GM12878 (cell line): ENCODE measurements around the gene LINGO1. TPM values are rescaled to one million over a fixed set of nuclear protein-coding genes. Genes with fewer than 3 reads are reported as not detected.

Experiments
- ATAC-seq: fragments of 200-7000 bp; cut with Tn5 transposase; 3 replicates; pipeline ENCODE4 v1.9.1; 2020; ENCODE audit warnings: mild to moderate bottlenecking, moderate library complexity
- BruUV-seq: library from RNA; stranded (reverse); fragments of 400-500 nt; replicated peaks from 2 replicates; lab custom pipeline; 2021; lab: Mats Ljungman, UMichigan
- CTCF ChIA-PET: fragments of 300-600 bp; sonication (Branson Sonifier 250); formaldehyde crosslinking; extraction: SDS; loops from one replicate; lab custom pipeline; 2021; ENCODE audit warnings: inconsistent platforms; lab: Yijun Ruan, JAX
- POLR2A ChIA-PET: fragments of 350-600 bp; formaldehyde crosslinking; extraction: SDS; loops from one replicate; lab custom pipeline; 2021; ENCODE audit warnings: inconsistent platforms; lab: Charles Lee
- RAD21 ChIA-PET: fragments of 300-600 bp; sonication (Branson Sonifier 250); formaldehyde crosslinking; loops from one replicate; lab custom pipeline; 2023; ENCODE audit warnings: antibody characterized with exemption; ENCODE audit not compliant: unreplicated experiment; lab: Charles Lee
- SMC1A ChIA-PET: fragments of 300-600 bp; sonication (Branson Sonifier 250); formaldehyde crosslinking; loops from one replicate; lab custom pipeline; 2023; ENCODE audit not compliant: unreplicated experiment, uncharacterized antibody; lab: Charles Lee
- DNase-seq: peaks from one replicate; pipeline ENCODE4 v3.0.0-alpha.2; 2011; ENCODE audit warnings: low read depth, low spot score
- FAIRE-seq: peaks from 3 replicates; lab custom pipeline; 2011; peaks lifted over from hg19 to GRCh38; lab: Jason Lieb, UNC
- H2AFZ ChIP-seq: 2 replicates; pipeline ENCODE4 v1.6.0; 2011; ENCODE audit warnings: low read depth, low read length, control low read depth; ENCODE audit not compliant: control insufficient read depth
- H3K27ac ChIP-seq: 2 replicates; pipeline ENCODE4 v1.5.1; 2011; ENCODE audit warnings: control low read depth; ENCODE audit not compliant: control insufficient read depth, insufficient read depth
- H3K27me3 ChIP-seq, 2 experiments: replicated peaks in 1 of 2; 2 replicates each; pipeline versions ENCODE4 v1.6.0 to v1.6.1; 2011; ENCODE audit warnings: low read length in 1 of 2; ENCODE audit not compliant: control insufficient read depth in 2 of 2, insufficient read depth in 2 of 2
- H3K36me3 ChIP-seq, 2 experiments: 2 replicates each; pipeline ENCODE4 v1.5.1; 2011; ENCODE audit warnings: low read length in 1 of 2; ENCODE audit not compliant: control insufficient read depth in 2 of 2, insufficient read depth in 2 of 2
- H3K4me1 ChIP-seq: 2 replicates; pipeline ENCODE4 v1.6.1; 2011; ENCODE audit warnings: mild to moderate bottlenecking, low read length, moderate library complexity, mixed read lengths; ENCODE audit not compliant: control insufficient read depth, insufficient read depth
- H3K4me2 ChIP-seq: 2 replicates; pipeline ENCODE4 v1.6.0; 2011; ENCODE audit warnings: control low read depth; ENCODE audit not compliant: control insufficient read depth, insufficient read depth
- H3K4me3 ChIP-seq: fragments of 200-600 bp; sonication (generic); 2 replicates; pipeline ENCODE4 v1.5.1; 2016
- H3K79me2 ChIP-seq: 2 replicates; pipeline ENCODE4 v1.6.0; 2011; ENCODE audit warnings: low read length; ENCODE audit not compliant: control insufficient read depth, insufficient read depth
- H3K9ac ChIP-seq: 2 replicates; pipeline ENCODE4 v1.8.0; 2011; ENCODE audit warnings: low read length, control low read depth, mixed read lengths; ENCODE audit not compliant: control insufficient read depth, insufficient read depth
- H3K9me3 ChIP-seq: replicated peaks from 3 replicates; pipeline ENCODE4 v1.5.1; 2011; ENCODE audit warnings: mild to moderate bottlenecking, low read length; ENCODE audit not compliant: control insufficient read depth, insufficient read depth
- H4K20me1 ChIP-seq: 2 replicates; pipeline ENCODE4 v1.6.0; 2011; ENCODE audit not compliant: control insufficient read depth, insufficient read depth
- DPF2 ChIP-seq: fragments of 450-650 bp; IDR thresholded peaks from 2 replicates; pipeline ENCODE4 v1.6.1; 2017; ENCODE audit warnings: mild to moderate bottlenecking
- HCFC1 ChIP-seq: fragments of 150-350 bp; IDR thresholded peaks from 2 replicates; pipeline ENCODE4 v1.6.1; 2014; ENCODE audit warnings: low read length
- IKZF1 ChIP-seq: fragments of 450-650 bp; conservative IDR thresholded peaks from 2 replicates; pipeline ENCODE4 v1.6.1; 2017; ENCODE audit warnings: antibody characterized with exemption, mild to moderate bottlenecking
- RELA ChIP-seq: fragments of 450-650 bp; IDR thresholded peaks from 2 replicates; pipeline ENCODE4 v1.8.0; 2014; ENCODE audit warnings: borderline replicate concordance; ENCODE audit not compliant: partially characterized antibody
- RFX5 ChIP-seq: IDR thresholded peaks from 2 replicates; pipeline ENCODE4 v1.6.1; 2011; ENCODE audit warnings: low read depth, low read length, improper control_type of control experiment
- SPI1 ChIP-seq: IDR thresholded peaks from 2 replicates; pipeline ENCODE4 v1.6.1; 2011; ENCODE audit warnings: low read depth, mild to moderate bottlenecking, low read length, moderate library complexity, borderline replicate concordance; ENCODE audit not compliant: insufficient read depth
- SUZ12 ChIP-seq: fragments of 200-600 bp; sonication (generic); IDR thresholded peaks from one replicate; pipeline ENCODE4 v1.6.1; 2018; ENCODE audit warnings: antibody characterized with exemption, mild to moderate bottlenecking; ENCODE audit not compliant: unreplicated experiment
- ZBED1 ChIP-seq: IDR thresholded peaks from 2 replicates; pipeline ENCODE4 v1.6.1; 2016; ENCODE audit warnings: borderline replicate concordance
- ZNF217 ChIP-seq: fragments of 450-650 bp; IDR thresholded peaks from 2 replicates; pipeline ENCODE4 v1.6.1; 2017; ENCODE audit warnings: antibody characterized with exemption, mild to moderate bottlenecking
- ZNF24 ChIP-seq: fragments of 450-650 bp; IDR thresholded peaks from 2 replicates; pipeline ENCODE4 v1.6.1; 2017; ENCODE audit warnings: antibody characterized with exemption, mild to moderate bottlenecking
- WGBS: methylation state at CpG from one replicate; pipeline ENCODE4 v1.1.6; 2016; ENCODE audit warnings: low lambda C conversion rate; ENCODE audit not compliant: insufficient replicate concordance, insufficient coverage; ENCODE audit errors: missing lambda C conversion rate; 5-methylcytosine and 5-hydroxymethylcytosine counted together
- in situ Hi-C: fragments of 300-500 bp; cut with MboI; formaldehyde crosslinking; loops from 9 replicates; pipeline ENCODE4 v1.14.3; 2018; ENCODE audit warnings: mixed read lengths
- intact Hi-C: fragments of 100-400 bp; cut with micrococcal nuclease; formaldehyde crosslinking; loops from one replicate; pipeline ENCODE4 v1.14.2; 2022; ENCODE audit not compliant: unreplicated experiment
- polyA plus RNA-seq, 11 experiments: library from polyadenylated mRNA; depleted of rRNA in 4 of 11; unstranded in 6 of 11; stranded (reverse) in 5 of 11; fragments of >200 nt; fragmentation: Nextera tagmentation in 4 of 11; fragmentation: Illumina TruSeq in 1 of 11; extraction: Ambion mirVana in 4 of 11; extraction: Trizol in 1 of 11; gene quantifications; 1 replicate in 1 of 11; 2 replicates in 10 of 11; pipeline versions ENCODE4 v1.2.1 to v1.2.3, GENCODE V29; 2011 to 2016; ENCODE audit warnings: inconsistent platforms in 2 of 11, missing spikeins in 2 of 11, low read depth in 1 of 11
- total RNA-seq, 4 experiments: library from RNA; depleted of rRNA in 3 of 4; stranded (reverse); fragments of >200 nt in 3 of 4; fragmentation: Illumina TruSeq in 1 of 4; extraction: Trizol in 1 of 4; gene quantifications; 2 replicates each; pipeline versions ENCODE4 v1.2.1 to v1.2.3, GENCODE V29; 2013 to 2021
- TF ChIP-seq, protein P1 (sequence below): fragments of 450-650 bp; IDR thresholded peaks from 2 replicates; pipeline ENCODE4 v1.6.1; 2017; ENCODE audit warnings: mild to moderate bottlenecking, moderate library complexity

The LINGO1 gene
- total and polyA plus RNA-seq, 10 of the 15 experiments (the other 5 are each of a cell fraction or from before 2014, with no cell fraction given) = 0.04 to 3.9 (median 0.17) TPM; not detected in 6

DNA sequence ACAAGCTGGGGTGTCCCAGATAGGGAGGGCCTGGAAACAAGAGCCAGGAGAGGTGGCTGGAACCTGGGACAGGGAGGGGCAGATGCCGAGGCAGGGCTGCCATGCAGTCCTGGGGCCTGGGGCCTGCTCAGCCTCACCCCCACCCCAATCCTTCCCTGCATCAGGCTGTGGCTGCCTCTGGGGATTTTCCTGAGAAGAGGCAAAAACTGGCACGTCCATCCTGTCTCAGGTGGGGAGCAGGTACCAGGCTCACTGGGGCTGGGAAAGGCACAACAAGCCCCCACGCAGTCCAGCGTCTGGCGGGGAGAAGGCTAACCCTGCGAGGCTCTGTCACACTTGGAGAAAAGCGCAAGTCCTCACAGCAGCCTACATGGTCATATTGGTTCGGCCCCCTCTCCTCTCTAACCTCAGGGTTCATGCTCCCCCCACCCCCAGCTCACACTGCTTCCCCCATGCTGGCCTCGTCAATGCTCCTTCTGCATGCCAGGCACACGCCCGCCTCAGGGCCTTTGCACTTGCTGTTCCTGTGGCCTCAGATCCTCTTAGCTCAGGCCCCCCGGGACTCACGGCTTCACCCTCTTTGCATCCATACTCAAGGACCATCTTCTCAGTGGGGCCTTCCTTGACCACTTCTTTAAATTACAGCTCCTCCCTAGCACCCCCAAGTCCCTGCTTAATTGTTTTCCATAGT, 53.1 kb downstream of the LINGO1 start:
- intact Hi-C loops (no loop called here), in situ Hi-C loops (no loop called here)
- FAIRE-seq (no peak), ATAC-seq (no peak), DNase-seq (no peak)
- CTCF ChIA-PET = interaction anchor here (1.0 kb wide), 1 partner anchor 36 kb away, joined by 3 read pairs; no protein-coding TSS in a partner anchor
- Histone ChIP-seq H3K27me3 (peaks cover 0 to 2% of the 10 kb centered on the region in 2 experiments; a peak in 3 of 4 replicates), H3K79me2 (no peaks in the 10 kb centered on the region), H3K4me2 (no peak overlapping the region), H3K36me3 (no peaks in the 10 kb centered on the region), H3K9me3 (no peaks in the 10 kb centered on the region), H3K27ac (no peak overlapping the region), H3K4me3 (no peak overlapping the region), H3K9ac (no peak overlapping the region), H3K4me1 (no peaks in the 10 kb centered on the region), H2AFZ (no peak overlapping the region), H4K20me1 (no peaks in the 10 kb centered on the region)
- BruUV-seq = no TSS peak
- SMC1A ChIA-PET = no interaction called here
- POLR2A ChIA-PET = no interaction called here
- RAD21 ChIA-PET = no interaction called here
- no peak for TF ChIP-seq ZNF24
- 56% methylated on average over 13 of the region's 13 CpGs for WGBS

DNA sequence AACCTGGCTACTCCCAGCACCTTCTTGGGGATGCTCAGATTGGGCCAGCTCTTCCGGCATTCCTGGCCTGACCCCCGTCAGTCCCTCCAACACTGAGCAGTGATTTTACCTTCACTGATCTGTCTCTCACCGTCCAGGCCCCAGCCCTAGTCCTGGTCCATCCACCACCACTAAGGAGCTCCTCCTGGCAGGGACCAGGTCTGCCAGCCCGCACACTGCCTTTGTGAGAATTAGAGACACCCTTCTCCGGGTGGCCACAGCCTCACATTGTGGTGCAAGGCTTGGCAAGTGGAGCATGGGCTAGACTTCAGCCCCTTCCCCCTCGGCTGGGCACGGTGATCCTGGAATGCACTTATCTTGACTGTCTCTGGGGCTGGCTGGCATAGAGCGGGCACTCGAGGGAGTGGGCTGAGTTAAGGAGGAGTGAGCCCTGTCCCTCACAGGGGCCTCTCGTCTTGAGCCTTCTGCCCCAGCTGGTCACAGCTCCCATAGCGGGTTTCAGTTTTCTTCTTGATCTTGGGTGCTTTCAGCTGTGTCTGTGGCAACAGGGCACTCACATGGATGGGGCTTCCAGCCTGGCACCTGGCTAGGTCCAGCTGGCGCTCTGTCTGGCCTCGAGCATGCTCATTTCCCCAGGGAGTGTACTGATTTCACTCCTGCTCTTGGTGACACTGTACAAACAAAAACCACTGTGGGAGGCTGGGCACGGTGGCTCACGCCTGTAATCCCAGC, 53.9 kb downstream of the LINGO1 start:
- H3K27me3 ChIP-seq = peaks cover 0 to 2% of the 10 kb centered on the region in 2 experiments; a peak in 3 of 4 replicates
- RAD21 ChIA-PET = no interaction called here
- no peaks in the 10 kb centered on the region for H3K79me2 ChIP-seq
- H3K9ac ChIP-seq = no peak overlapping the region
- FAIRE-seq (no peak), ATAC-seq (peak; percentile 61), DNase-seq (no peak)
- no peak overlapping the region for H3K4me2 ChIP-seq
- no peak overlapping the region for H3K27ac ChIP-seq
- CTCF ChIA-PET = no interaction called here
- intact Hi-C loops (no loop called here), in situ Hi-C loops (no loop called here)
- no peak overlapping the region for H2AFZ ChIP-seq
- H3K4me3 ChIP-seq = no peak overlapping the region
- no peaks in the 10 kb centered on the region for H4K20me1 ChIP-seq
- POLR2A ChIA-PET = no interaction called here
- whole genome bisulfite sequencing = 34% methylated on average over 15 of the region's 15 CpGs
- no TSS peak for BruUV-seq
- no peaks in the 10 kb centered on the region for H3K9me3 ChIP-seq
- H3K36me3 ChIP-seq = no peaks in the 10 kb centered on the region
- SMC1A ChIA-PET = no interaction called here
- H3K4me1 ChIP-seq = no peaks in the 10 kb centered on the region
- TF ChIP-seq, protein P1, sequence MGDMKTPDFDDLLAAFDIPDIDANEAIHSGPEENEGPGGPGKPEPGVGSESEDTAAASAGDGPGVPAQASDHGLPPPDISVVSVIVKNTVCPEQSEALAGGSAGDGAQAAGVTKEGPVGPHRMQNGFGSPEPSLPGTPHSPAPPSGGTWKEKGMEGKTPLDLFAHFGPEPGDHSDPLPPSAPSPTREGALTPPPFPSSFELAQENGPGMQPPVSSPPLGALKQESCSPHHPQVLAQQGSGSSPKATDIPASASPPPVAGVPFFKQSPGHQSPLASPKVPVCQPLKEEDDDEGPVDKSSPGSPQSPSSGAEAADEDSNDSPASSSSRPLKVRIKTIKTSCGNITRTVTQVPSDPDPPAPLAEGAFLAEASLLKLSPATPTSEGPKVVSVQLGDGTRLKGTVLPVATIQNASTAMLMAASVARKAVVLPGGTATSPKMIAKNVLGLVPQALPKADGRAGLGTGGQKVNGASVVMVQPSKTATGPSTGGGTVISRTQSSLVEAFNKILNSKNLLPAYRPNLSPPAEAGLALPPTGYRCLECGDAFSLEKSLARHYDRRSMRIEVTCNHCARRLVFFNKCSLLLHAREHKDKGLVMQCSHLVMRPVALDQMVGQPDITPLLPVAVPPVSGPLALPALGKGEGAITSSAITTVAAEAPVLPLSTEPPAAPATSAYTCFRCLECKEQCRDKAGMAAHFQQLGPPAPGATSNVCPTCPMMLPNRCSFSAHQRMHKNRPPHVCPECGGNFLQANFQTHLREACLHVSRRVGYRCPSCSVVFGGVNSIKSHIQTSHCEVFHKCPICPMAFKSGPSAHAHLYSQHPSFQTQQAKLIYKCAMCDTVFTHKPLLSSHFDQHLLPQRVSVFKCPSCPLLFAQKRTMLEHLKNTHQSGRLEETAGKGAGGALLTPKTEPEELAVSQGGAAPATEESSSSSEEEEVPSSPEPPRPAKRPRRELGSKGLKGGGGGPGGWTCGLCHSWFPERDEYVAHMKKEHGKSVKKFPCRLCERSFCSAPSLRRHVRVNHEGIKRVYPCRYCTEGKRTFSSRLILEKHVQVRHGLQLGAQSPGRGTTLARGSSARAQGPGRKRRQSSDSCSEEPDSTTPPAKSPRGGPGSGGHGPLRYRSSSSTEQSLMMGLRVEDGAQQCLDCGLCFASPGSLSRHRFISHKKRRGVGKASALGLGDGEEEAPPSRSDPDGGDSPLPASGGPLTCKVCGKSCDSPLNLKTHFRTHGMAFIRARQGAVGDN = no peak
- TF ChIP-seq SUZ12 = no peak
- no peak for TF ChIP-seq RELA
- no peak for TF ChIP-seq RFX5
- TF ChIP-seq ZNF217 = no peak
- TF ChIP-seq ZBED1 = no peak
- no peak for TF ChIP-seq HCFC1
- TF ChIP-seq DPF2 = no peak
- TF ChIP-seq IKZF1 = no peak
- TF ChIP-seq SPI1 = no peak
